Measurements from ENCODE around the gene SOX1.

Gene SOX1

DNA sequence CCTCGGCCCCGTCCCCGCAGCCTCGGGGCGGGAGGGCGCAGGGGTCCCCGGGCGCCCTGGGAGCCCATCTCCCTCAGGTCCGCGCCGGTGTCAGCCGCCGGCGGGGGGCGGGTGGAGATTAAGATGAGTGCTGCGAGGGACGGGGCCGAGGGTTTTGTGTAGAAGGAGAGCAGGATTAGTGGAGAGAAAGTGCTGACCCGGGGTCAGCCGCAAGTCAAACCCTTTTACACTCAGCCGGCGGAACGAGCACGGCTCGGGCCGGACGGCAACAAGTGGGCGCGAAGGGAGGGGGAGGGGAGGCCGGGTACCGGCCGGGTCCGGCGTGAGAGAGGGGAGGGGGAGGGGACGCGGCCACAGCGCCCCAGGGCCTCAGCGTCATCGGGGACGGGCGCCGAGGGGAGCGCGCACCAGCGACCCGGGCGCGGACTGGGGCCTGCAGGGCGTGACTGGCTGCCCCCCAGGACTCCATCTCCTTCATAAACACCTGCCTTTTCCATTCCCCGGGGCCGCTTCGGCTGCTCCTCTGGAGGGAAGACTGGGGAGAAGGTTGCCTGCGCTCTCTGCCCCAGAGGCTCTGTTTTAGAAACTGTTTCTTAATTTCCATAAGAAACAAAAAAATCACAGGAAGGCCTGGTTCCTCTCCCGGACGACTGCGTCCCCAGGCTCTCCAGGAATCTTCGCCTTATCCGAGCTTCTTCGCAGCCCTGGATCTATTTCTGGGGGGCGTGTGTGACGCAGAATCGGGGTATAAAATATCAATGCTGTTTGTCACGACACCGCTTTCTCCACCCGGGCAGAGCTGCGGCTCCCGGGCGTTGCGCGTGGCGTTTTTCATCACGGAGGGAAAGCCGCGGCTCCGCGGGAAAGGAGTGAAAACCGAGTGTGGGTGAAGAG, 6.5 kb downstream of the SOX1 start:
- DNase-seq: no peak

DNA sequence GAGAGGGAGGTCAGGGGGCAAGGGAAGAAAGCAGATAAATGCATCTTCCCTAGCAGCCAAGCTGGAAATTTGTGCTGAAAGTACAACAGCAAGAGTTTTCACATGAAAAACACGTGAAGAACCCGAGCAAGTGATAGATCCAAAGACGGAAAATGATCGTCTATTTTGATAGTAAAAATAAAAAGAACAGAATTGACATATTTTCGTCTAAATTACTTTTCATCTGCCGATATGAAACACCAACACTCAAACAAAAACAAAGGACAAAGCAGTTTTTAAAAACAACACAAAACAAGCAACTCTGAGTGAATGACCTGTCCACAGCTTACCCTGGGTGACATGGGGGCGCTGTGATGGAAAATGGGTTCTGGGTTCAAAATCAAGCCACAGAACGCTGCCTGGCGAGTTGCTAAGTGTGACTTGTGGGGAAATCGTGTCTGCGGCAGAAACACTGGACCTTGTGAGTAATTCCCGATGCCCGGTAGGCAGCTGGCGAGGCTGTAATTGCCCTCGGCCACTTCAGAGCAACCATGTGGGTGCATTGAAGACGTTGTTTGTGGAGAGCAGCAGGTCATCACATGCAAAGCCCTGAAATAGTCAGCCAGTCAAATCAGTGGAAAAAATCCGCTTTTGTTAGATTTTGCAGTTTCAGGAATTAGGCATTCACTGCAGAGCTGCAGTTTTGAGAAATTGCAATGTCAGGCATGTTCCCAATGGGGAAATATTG, 7.4 kb downstream of the SOX1 start:
- DNase-seq: no peak

DNA sequence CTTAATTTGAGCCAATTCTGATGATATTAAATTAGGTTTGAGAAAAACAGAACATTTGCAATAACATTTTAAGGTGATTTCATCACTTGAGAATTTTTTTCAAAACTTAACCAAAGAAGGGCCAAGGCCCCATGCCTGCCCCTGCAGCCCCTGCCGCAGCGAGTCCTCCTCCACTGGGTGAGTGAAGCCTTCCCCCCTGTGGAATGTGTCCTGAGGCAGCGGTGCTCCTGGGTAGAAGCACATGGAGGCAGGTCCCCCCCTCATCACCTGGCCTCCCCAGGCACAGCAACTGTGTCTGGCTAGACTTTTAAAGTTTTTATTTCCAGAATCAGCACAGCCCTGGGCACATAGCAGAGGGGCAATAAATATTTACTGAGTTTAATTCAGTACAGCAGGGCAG, 10.8 kb downstream of the SOX1 start:
- DNase-seq: no peak

GRCh38 chr13:112078216-112078615, 11.3 kb downstream of the SOX1 start:
- DNase-seq: no peak

- DNase-seq: no peak
Observed at GRCh38 chr13:112078879-112079531, 12.1 kb downstream of the SOX1 start.

DNA sequence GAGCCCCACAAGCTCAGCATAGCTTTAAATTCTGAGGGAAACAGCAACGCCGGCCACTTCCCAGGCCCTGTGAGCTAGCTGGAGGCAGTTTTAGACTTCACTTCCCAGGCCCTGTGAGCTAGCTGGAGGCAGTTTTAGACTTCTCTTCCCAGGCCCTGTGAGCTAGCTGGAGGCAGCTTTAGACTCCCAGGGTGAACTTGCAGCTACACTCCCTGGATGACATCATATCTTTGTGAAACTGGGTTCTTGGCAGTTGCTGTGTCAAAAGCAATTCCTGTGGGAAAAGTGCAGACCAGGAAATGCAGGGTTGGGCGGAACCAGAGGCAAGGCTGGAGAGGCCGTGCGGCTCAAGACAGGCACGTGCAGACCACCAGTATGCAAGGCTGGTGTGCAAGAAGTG, 12.7 kb downstream of the SOX1 start:
- no peak for DNase-seq

- DNase-seq: no peak
Observed at GRCh38 chr13:112083971-112084370, 17.0 kb downstream of the SOX1 start.

DNA sequence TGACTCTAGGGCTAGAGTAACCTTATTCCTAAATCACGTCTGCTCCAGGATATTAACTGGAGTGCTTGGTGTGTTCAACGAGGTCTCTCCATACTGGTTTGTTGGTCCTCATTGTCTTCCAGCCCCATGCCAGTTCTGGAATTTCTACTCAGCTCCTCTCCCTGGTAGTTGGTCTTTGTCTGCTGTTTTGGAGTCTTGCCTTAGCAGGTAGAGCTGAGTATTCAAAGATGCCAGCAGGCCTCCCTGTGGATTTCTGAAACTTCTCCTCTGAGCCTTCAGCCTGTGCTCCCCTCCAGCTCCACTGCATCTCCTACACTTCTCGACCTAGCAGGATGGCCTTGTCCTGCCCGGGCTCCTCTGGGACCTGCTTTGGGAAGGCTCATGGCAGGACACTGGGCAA, 25.5 kb downstream of the SOX1 start:
- no peak for DNase-seq

DNA sequence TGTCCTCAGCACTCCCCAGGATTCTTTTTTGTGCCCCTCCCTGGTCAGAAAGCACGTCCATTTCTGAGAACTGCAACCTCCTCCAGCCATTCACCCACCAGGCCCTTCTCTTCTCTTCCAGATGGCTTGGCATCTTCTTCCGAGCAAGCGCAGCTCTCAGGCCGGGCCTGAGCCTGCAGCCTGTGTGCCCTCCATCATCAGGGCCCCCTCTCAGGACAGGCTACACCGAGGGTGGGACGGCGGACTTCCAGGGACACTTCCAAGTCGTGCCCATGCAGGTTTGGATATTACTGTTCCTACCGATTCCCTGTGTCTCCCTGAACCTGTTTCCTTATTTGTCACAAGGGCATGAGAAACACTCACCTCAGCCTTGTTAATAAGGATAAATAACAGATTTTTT, 28.4 kb downstream of the SOX1 start:
- no peak for DNase-seq

DNA sequence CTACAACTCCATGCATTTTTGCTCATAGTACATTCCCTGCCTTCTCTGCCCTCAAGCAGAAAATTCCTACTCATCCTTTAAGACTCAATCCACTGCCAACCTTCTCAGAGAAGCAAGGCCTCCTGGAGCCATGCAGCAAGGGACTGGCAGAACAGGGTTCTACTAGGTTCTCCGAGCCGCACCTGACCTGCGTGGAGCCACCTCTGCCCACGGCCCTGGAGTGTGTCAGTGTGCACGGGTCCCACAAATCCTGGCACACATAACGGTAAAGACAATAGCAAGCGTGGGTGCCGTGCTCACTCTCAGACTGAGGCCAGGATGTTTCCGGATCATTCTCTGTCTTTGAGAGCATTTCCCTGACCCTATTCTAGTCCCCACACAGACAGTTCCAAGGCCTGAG, 30.0 kb downstream of the SOX1 start:
- DNase-seq: no peak

DNA sequence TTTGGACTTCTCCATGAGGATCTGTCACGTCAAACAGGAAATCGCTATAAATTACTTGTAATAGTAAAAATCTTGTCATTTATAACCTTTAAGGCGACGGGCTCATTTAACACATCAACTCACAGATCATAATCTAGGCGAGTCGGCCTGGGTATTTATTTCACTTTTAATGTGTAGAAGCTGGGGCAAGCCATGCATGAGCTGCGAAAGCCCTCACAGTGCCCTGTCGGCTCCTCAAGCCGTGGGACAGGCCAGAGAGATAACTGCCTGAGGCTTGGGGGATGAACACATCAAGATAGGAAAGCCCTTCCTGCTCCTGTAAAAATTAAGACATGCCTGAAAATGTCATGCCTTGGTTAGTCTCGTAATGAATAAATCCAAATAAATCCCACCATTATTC, 30.8 kb downstream of the SOX1 start:
- no peak for DNase-seq

DNA sequence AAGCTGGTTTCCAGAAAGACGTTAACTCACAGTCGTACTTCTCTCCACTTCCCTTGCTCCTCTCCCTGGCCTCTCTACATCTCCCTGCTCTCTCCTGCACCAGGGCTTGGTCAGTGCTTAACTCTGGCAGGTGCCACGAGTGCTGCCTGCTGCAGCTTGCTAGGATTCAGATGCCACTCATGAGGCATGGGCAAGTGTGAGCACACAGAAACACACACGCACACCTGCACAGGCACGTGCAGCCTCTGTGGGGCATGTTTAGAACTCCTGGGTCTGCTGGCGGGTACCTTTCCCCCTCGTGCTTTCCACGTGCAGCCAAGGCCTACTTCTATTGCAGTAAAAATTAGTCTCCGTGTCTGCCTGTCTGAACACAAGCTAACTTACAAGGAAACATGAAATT, 31.8 kb downstream of the SOX1 start:
- DNase-seq: no peak

DNA sequence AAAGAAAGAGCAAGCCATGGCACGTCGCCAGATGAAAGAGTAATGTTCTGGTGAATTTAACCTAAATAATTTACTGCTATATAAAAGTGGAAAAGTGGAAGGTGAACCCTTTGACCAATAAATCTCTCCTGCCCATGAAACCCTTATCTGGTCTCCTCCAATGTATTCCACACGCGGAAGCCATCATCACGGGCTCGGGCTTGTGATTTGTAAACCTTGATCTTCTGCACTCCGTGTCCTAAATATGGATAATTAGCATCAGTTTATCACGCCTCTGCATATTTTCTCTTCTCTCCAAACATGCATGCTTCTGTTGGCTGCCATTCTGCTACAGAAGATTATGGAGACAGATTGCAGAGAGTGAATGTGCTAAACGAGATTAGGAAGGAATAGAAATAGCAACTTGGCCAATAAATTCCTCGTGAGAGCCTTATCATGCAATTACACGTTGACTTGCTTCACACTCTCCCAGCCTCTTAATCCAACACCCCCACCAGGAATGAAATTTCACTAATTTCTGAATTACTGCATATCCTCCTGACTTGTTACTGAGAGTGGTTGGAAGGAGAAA, 34.5 kb downstream of the SOX1 start:
- DNase-seq: no peak

- no peak for DNase-seq
Observed at GRCh38 chr13:112102243-112102642, 35.3 kb downstream of the SOX1 start.

- DNase-seq: no peak
Observed at GRCh38 chr13:112103260-112103838, 36.4 kb downstream of the SOX1 start.

DNA sequence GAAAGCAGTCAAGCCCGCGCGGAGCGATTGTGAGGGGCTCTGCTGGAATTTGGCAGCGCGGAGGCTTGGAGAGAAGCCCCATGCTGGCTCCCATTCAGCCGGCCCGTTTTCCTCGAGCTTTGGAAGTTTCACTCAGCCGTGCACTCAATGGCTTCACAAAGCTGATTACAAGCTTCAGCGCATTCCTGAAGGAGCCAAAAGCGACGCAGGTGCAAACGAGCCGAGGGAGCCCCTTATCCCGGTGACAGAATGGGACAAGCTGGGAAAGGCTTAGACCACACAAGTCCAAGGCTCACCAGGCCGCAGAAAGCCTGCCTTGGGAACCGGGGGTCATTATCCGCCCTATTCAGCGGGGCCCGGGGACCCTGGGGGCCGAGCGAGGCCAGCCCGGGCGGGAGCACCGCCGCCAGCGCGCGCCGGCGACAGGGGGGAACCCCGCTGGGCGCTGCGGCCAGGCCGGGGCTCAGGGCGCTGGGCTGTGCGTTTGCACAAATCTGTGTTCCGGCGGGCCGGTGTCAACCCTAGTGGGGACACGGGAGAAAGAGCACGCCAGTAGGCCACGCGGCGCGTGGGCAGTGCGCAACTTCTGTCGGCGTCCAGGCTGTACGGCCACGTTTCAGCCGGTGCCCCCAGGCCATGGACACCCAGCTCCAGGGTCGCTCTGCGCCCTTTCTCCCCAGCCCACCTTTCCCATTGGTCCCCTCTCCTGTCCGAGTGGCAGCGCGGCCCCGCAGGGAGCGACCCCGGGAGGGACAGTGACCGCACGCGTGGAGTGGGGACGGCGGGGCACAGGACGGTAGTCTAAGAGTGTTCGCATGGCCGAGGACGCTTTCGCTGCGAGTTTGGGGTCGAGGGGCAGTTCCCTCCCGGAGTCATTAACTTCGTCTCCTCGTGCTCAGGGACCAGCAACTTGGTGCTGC, 37.3 kb downstream of the SOX1 start:
- DNase-seq: peak; percentile 35

GRCh38 chr13:112104881-112105234, 37.9 kb downstream of the SOX1 start:
- DNase-seq: no peak

DNA sequence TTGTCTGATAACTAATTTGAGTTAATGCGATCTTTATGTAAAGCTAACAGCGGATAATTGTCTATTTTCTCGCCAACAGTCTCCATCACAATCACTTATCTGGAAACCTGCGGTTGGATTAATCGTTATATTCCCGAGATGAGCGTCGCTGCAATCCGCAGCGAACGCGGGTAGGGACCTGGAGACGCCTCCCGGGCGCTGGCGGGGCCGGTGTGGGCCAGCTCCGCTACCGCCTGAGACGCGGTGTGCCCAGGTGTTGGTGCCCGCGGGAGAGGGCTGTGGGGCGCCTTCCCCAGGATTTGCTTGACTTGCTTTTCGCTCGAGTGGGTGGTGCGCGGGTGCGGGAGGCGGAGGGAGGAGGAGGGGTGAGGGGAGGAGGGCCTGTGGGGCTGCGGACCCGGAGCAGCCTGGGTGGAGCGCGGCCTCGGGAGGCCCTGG, 38.3 kb downstream of the SOX1 start:
- no peak for DNase-seq

- no peak for DNase-seq
Observed at GRCh38 chr13:112105892-112106291, 38.9 kb downstream of the SOX1 start.

GRCh38 chr13:112106478-112107141, 39.7 kb downstream of the SOX1 start:
- DNase-seq: no peak

DNA sequence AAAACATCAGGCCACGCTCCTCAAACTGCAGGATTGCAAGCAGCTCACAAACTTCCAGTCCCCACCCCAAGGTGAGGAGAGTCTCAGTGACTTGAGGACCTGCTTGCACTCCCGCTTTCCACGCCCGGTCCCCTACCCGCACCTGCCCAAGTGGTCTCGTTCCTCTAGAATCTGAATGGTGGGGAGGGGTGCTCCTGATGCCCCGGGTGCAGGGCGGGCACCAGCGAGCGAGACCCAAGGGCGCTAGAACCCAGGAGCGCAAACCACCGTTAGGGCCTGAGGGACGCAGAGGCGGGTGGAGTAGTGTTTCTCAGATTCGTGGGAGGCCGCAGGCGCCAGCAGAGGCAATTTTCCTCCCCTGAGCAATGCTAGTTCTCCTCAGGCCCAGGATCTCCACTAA, 40.3 kb downstream of the SOX1 start:
- DNase-seq: no peak
